Fibroblast of the aortic adventitia (primary cell): Measurements from ENCODE around the gene TLR4. TPM values are rescaled to one million over a fixed set of nuclear protein-coding genes. Genes with fewer than 3 reads are reported as not detected.
A peak's percentile ranks its signal among the peaks of the same experiment; 100 is the strongest.

Experiments
- DNase-seq: peaks from one replicate; pipeline ENCODE4 v3.0.0-alpha.2; 2010; ENCODE audit warnings: low read depth
- H3K4me3 ChIP-seq: 2 replicates; pipeline ENCODE4 v1.5.1; 2011; ENCODE audit warnings: low read depth, mild to moderate bottlenecking, control low read depth, low read length, moderate library complexity
- CTCF ChIP-seq: IDR thresholded peaks from 2 replicates; pipeline ENCODE4 v1.5.1; 2011; ENCODE audit warnings: mild to moderate bottlenecking, low read length, control low read depth, inconsistent platforms; ENCODE audit not compliant: insufficient read depth
- total RNA-seq: library from RNA; depleted of rRNA; stranded (reverse); fragments of >200 nt; gene quantifications from 2 replicates; pipeline ENCODE4 v1.2.3, GENCODE V29; 2012; ENCODE audit warnings: low replicate concordance

Gene TLR4
- total RNA-seq, 1 donor: 16.8 TPM

GRCh38 chr9:117719161-117719920 is 15.1 kb downstream of the TLR4 start:
- H3K4me3 ChIP-seq: no peak overlapping the region
- no peak for DNase-seq
- no peak for TF ChIP-seq CTCF

GRCh38 chr9:117720066-117720465 is 15.9 kb downstream of the TLR4 start:
- no peak for TF ChIP-seq CTCF
- DNase-seq: no peak
- no peak overlapping the region for H3K4me3 ChIP-seq

- TF ChIP-seq CTCF: no peak
- peak; percentile 52 for DNase-seq
- H3K4me3 ChIP-seq: no peak overlapping the region
Observed at GRCh38 chr9:117720555-117720954, 16.4 kb downstream of the TLR4 start.

GRCh38 chr9:117720987-117721386 is 16.8 kb downstream of the TLR4 start:
- DNase-seq: no peak
- no peak overlapping the region for H3K4me3 ChIP-seq
- no peak for TF ChIP-seq CTCF

- no peak for DNase-seq
- no peak overlapping the region for H3K4me3 ChIP-seq
- no peak for TF ChIP-seq CTCF
Observed at GRCh38 chr9:117722108-117722761, 18.0 kb downstream of the TLR4 start.

GRCh38 chr9:117723986-117724625 is 19.9 kb downstream of the TLR4 start:
- H3K4me3 ChIP-seq: no peak overlapping the region
- TF ChIP-seq CTCF: no peak
- no peak for DNase-seq
